Effector memory CD8-positive, alpha-beta T cell (primary cell): ENCODE data around the gene GSTM1.

Experiments used
- ATAC-seq: fragments of 150-1000 bp; cut with Tn5 transposase; replicated peaks from 2 replicates; pipeline ENCODE4 v1.10.0; 2021; ENCODE audit warnings: mild to moderate bottlenecking, moderate library complexity
- DNase-seq, 3 experiments: peaks; one replicate each; pipeline ENCODE4 v3.0.0; 2021
- H3K27ac Mint-ChIP-seq, 2 donors: one replicate each; pipeline ENCODE4 v1.8.0; 2022; ENCODE audit warnings: mild to moderate bottlenecking in 2 of 2, mixed read lengths in 2 of 2, moderate library complexity in 2 of 2
- H3K27me3 Mint-ChIP-seq, 2 donors: one replicate each; pipeline ENCODE4 v1.8.0; 2022; ENCODE audit warnings: mixed read lengths in 2 of 2
- H3K36me3 Mint-ChIP-seq: one replicate; pipeline ENCODE4 v1.8.0; 2022; ENCODE audit warnings: mild to moderate bottlenecking, moderate library complexity, mixed read lengths; ENCODE audit not compliant: insufficient read depth
- H3K4me1 Mint-ChIP-seq, 2 donors: one replicate each; pipeline ENCODE4 v1.8.0; 2022; ENCODE audit warnings: low read depth in 2 of 2, mixed read lengths in 2 of 2
- H3K4me3 Mint-ChIP-seq, 2 donors: one replicate each; pipeline ENCODE4 v1.8.0; 2022; ENCODE audit warnings: mild to moderate bottlenecking in 2 of 2, mixed read lengths in 2 of 2, moderate library complexity in 2 of 2
- H3K9me3 Mint-ChIP-seq, 2 donors: one replicate each; pipeline ENCODE4 v1.8.0; 2022; ENCODE audit warnings: mixed read lengths in 2 of 2

GSTM1 gene

GRCh38 chr1:109732390-109732881, 44.8 kb downstream of the GSTM1 start:
- H3K27ac Mint-ChIP-seq: no peak overlapping the region
- H3K27me3 Mint-ChIP-seq: peaks cover 34 to 44% of the 10 kb centered on the region in 2 donors
- H3K36me3 Mint-ChIP-seq: no peaks in the 10 kb centered on the region
- DNase-seq (no peak), ATAC-seq (no peak)
- no peaks in the 10 kb centered on the region for H3K9me3 Mint-ChIP-seq
- no peak overlapping the region for H3K4me3 Mint-ChIP-seq
- no peaks in the 10 kb centered on the region for H3K4me1 Mint-ChIP-seq

GRCh38 chr1:109733236-109733870, 45.7 kb downstream of the GSTM1 start:
- Mint-ChIP-seq H3K9me3 (no peaks in the 10 kb centered on the region), H3K27ac (no peak overlapping the region), H3K27me3 (peaks cover 43 to 49% of the 10 kb centered on the region in 2 donors), H3K4me3 (no peak overlapping the region), H3K4me1 (no peaks in the 10 kb centered on the region), H3K36me3 (no peaks in the 10 kb centered on the region)
- DNase-seq (no peak), ATAC-seq (no peak)

- Mint-ChIP-seq H3K4me3 (peak overlapping the region; percentile 61 to 64), H3K27ac (peak overlapping the region in 1 of 2 donors; percentile 55), H3K27me3 (peaks cover 39 to 41% of the 10 kb centered on the region in 2 donors), H3K4me1 (peaks cover 9 to 12% of the 10 kb centered on the region in 2 donors), H3K9me3 (no peaks in the 10 kb centered on the region), H3K36me3 (no peaks in the 10 kb centered on the region)
- ATAC-seq (peak; percentile 95), DNase-seq (peak; percentile 62 to 73 (median 68))
These were observed 52.4 kb downstream of the GSTM1 start for GRCh38 chr1:109739738-109740614.

GRCh38 chr1:109740615-109741373, 53.2 kb downstream of the GSTM1 start, which contains the start of gene GSTM3:
Gene GSTM3 (minus strand): TSS chr1:109741038. CDS start chr1:109740287, 751 bp downstream.
- H3K27ac Mint-ChIP-seq: peak within 1 kb of the TSS in 1 of 2 donors; percentile 55
- no peaks in the 10 kb centered on the region for H3K9me3 Mint-ChIP-seq
- H3K4me1 Mint-ChIP-seq: peaks cover 9 to 12% of the 10 kb centered on the region in 2 donors
- H3K27me3 Mint-ChIP-seq: peaks cover 43 to 49% of the 10 kb centered on the region in 2 donors
- H3K36me3 Mint-ChIP-seq: no peaks in the 10 kb centered on the region
- ATAC-seq (no peak), DNase-seq (no peak)
- peak within 1 kb of the TSS; percentile 61 to 64 for H3K4me3 Mint-ChIP-seq
